Mesothelial cell of epicardium (in vitro differentiated cells): Measurements from ENCODE around the gene ITM2C. TPM values are rescaled to one million over a fixed set of nuclear protein-coding genes. Genes with fewer than 3 reads are reported as not detected.

Source experiments
- DNase-seq, 2 experiments: peaks; one replicate each; pipeline ENCODE4 v3.0.0; 2021; ENCODE audit warnings: low spot score in 2 of 2; ENCODE audit not compliant: unreplicated experiment in 2 of 2
- H3K27ac Mint-ChIP-seq: 2 replicates; pipeline ENCODE4 v1.8.0; 2021; ENCODE audit warnings: mixed read lengths
- H3K27me3 Mint-ChIP-seq: 2 replicates; pipeline ENCODE4 v1.8.0; 2021; ENCODE audit warnings: low read depth, mixed read lengths
- H3K36me3 Mint-ChIP-seq: 2 replicates; pipeline ENCODE4 v1.8.0; 2021; ENCODE audit warnings: mixed read lengths
- H3K4me1 Mint-ChIP-seq: 2 replicates; pipeline ENCODE4 v1.8.0; 2021; ENCODE audit warnings: mixed read lengths
- H3K4me3 Mint-ChIP-seq: 2 replicates; pipeline ENCODE4 v1.8.0; 2021; ENCODE audit warnings: mild to moderate bottlenecking, moderate library complexity, mixed read lengths
- H3K9me3 Mint-ChIP-seq: 2 replicates; pipeline ENCODE4 v1.8.0; 2021; ENCODE audit warnings: mixed read lengths
- CTCF ChIP-seq: fragments of 200-600 bp; sonication (generic); IDR thresholded peaks from one replicate; pipeline ENCODE4 v1.5.0; 2021; ENCODE audit warnings: antibody characterized with exemption; ENCODE audit not compliant: unreplicated experiment
- total RNA-seq: library from RNA; stranded (reverse); gene quantifications from 3 replicates; pipeline ENCODE4 v1.2.1, GENCODE V29; 2021

ITM2C gene
- total RNA-seq, 1 donor from 2014 or later: 270 TPM

GRCh38 chr2:230921806-230922595, 57.3 kb downstream of the ITM2C start:
- H3K27ac Mint-ChIP-seq: no peak overlapping the region
- no peak for DNase-seq
- H3K9me3 Mint-ChIP-seq: no peaks in the 10 kb centered on the region
- no peak for TF ChIP-seq CTCF
- H3K4me3 Mint-ChIP-seq: no peak overlapping the region
- H3K4me1 Mint-ChIP-seq: peaks cover 12% of the 10 kb centered on the region
- peaks cover 5% of the 10 kb centered on the region for H3K27me3 Mint-ChIP-seq
- no peaks in the 10 kb centered on the region for H3K36me3 Mint-ChIP-seq

- no peak overlapping the region for H3K27ac Mint-ChIP-seq
These were observed 58.4 kb downstream of the ITM2C start for GRCh38 chr2:230922951-230923717.

GRCh38 chr2:230924092-230924469, 59.3 kb downstream of the ITM2C start:
- Mint-ChIP-seq H3K9me3 (no peaks in the 10 kb centered on the region), H3K27ac (no peak overlapping the region), H3K36me3 (no peaks in the 10 kb centered on the region), H3K27me3 (peaks cover 2% of the 10 kb centered on the region), H3K4me3 (no peak overlapping the region), H3K4me1 (peaks cover 6% of the 10 kb centered on the region)
- no peak for TF ChIP-seq CTCF
- DNase-seq: no peak

More at GRCh38 chr2:230922951-230923717, 58.4 kb downstream of the ITM2C start:
- no peaks in the 10 kb centered on the region for H3K9me3 Mint-ChIP-seq
- DNase-seq: no peak
- H3K4me3 Mint-ChIP-seq: no peak overlapping the region
- TF ChIP-seq CTCF: no peak
- H3K4me1 Mint-ChIP-seq: peaks cover 12% of the 10 kb centered on the region
- H3K27me3 Mint-ChIP-seq: peaks cover 2% of the 10 kb centered on the region
- no peaks in the 10 kb centered on the region for H3K36me3 Mint-ChIP-seq

GRCh38 chr2:230924470-230925341, 60.0 kb downstream of the ITM2C start, which contains the start of gene GPR55:
Gene GPR55 (minus strand): TSS chr2:230925242. CDS start chr2:230910962, 14,280 bp downstream.
- no peaks in the 10 kb centered on the region for H3K9me3 Mint-ChIP-seq
- TF ChIP-seq CTCF: no peak
- H3K27ac Mint-ChIP-seq: no peak within 1 kb of the TSS
- no peaks in the 10 kb centered on the region for H3K36me3 Mint-ChIP-seq
- H3K4me3 Mint-ChIP-seq: no peak within 1 kb of the TSS
- H3K4me1 Mint-ChIP-seq: peaks cover 4% of the 10 kb centered on the region
- peaks cover 2% of the 10 kb centered on the region for H3K27me3 Mint-ChIP-seq
- no peak for DNase-seq

- H3K27me3 Mint-ChIP-seq: peaks cover 2% of the 10 kb centered on the region
- no peak overlapping the region for H3K27ac Mint-ChIP-seq
- DNase-seq: no peak
- no peak for TF ChIP-seq CTCF
- H3K9me3 Mint-ChIP-seq: no peaks in the 10 kb centered on the region
- H3K36me3 Mint-ChIP-seq: no peaks in the 10 kb centered on the region
- no peak overlapping the region for H3K4me3 Mint-ChIP-seq
- H3K4me1 Mint-ChIP-seq: peaks cover 4% of the 10 kb centered on the region
These were observed 60.7 kb downstream of the ITM2C start for GRCh38 chr2:230925443-230925878.
